Measurements from ENCODE around the gene PCK2. TPM values are rescaled to one million over a fixed set of nuclear protein-coding genes. Genes with fewer than 3 reads are reported as not detected.
A peak's percentile ranks its signal among the peaks of the same experiment; 100 is the strongest.

PCK2 gene
- total and polyA plus RNA-seq, 4 donors, result 39.8 to 250 (median 221) TPM

DNA sequence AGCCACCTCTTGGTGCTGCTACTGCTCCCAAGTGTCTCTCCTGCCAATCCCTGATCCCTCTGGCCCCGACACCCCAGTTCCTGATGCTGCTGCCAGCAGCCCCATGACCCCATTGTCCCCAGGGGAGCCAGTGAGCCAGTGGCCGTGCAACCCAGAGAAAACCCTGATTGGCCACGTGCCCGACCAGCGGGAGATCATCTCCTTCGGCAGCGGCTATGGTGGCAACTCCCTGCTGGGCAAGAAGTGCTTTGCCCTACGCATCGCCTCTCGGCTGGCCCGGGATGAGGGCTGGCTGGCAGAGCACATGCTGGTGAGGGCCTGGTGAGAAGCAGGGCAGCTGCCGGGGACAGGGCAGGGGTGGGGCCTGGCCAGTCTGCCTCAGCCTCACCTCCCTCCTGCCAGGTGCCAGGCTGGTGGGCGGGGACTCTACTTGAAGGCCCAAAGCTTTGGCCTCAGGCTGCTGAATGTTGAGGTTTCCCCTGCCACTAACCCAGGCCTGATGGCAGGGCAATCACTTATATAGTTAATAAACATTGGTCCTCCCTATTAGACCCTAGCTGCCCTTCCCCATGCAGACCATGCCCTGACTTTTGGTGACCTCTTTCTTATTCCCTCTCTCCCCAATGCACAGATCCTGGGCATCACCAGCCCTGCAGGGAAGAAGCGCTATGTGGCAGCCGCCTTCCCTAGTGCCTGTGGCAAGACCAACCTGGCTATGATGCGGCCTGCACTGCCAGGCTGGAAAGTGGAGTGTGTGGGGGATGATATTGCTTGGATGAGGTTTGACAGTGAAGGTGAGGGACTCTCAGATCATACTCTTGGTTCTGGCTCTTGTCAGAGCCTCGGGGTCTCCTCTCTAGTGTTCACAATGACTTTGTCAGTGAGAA is 5.1 kb downstream of the PCK2 start:
- Histone ChIP-seq H3K9ac (ENCODE audit: low read depth in 1 of 2, low read length in 2 of 2) (no peak overlapping the region), H3K4me3 (ENCODE audit: low read depth in 1 of 3, low read length in 3 of 3) (no peak overlapping the region), H3K27me3 (ENCODE audit: control insufficient read depth in 4 of 4, insufficient read depth in 4 of 4, low read length in 3 of 4) (no peaks in the 10 kb centered on the region), H3K27ac (ENCODE audit: low read depth in 1 of 2, low read length in 2 of 2) (no peak overlapping the region), H3K4me1 (ENCODE audit: control insufficient read depth in 4 of 4, insufficient read depth in 4 of 4, low read length in 3 of 4) (peaks cover 6 to 80% (median 58%) of the 10 kb centered on the region in 4 donors), H3K36me3 (ENCODE audit: control insufficient read depth in 4 of 4, insufficient read depth in 3 of 4, low read depth in 1 of 4, low read length in 3 of 4) (peaks cover 13 to 36% (median 24%) of the 10 kb centered on the region in 4 donors), H3K9me3 (ENCODE audit: control insufficient read depth in 4 of 4, low read length in 3 of 4) (no peaks in the 10 kb centered on the region)
- WGBS, result 61% methylated on average over 17 of the region's 17 CpGs
- no peak for TF ChIP-seq SP1 (IDR thresholded peaks at IDR 0.05)
- no peak for TF ChIP-seq HNF4A (conservative IDR thresholded peaks at IDR 0.05)
- no peak for TF ChIP-seq RAD21 (IDR thresholded peaks at IDR 0.05)
- TF ChIP-seq CTCF (IDR thresholded peaks at IDR 0.05; ENCODE audit: low read depth, low read length, missing input control), result no peak
- TF ChIP-seq FOXA1 (IDR thresholded peaks at IDR 0.05), result no peak
- TF ChIP-seq EGR1 (IDR thresholded peaks at IDR 0.05; ENCODE audit: low read depth in 2 of 2), result no peak
- TF ChIP-seq FOXA2 (IDR thresholded peaks at IDR 0.05), result no peak
- TF ChIP-seq NR2F2 (IDR thresholded peaks at IDR 0.05), result no peak
- no peak for TF ChIP-seq GABPA (IDR thresholded peaks at IDR 0.05 in 1 of 2, conservative IDR thresholded peaks at IDR 0.05 in 1 of 2)
- TF ChIP-seq ZBTB33 (IDR thresholded peaks at IDR 0.05), result no peak
- TF ChIP-seq MAX (IDR thresholded peaks at IDR 0.05), result no peak
- no peak for TF ChIP-seq JUND (IDR thresholded peaks at IDR 0.05)
- TF ChIP-seq RXRA (IDR thresholded peaks at IDR 0.05), result no peak
- DNase-seq (ENCODE audit: low spot score), result no peak

- Histone ChIP-seq H3K4me1 (ENCODE audit: control insufficient read depth in 4 of 4, insufficient read depth in 4 of 4, low read length in 3 of 4) (peaks cover 6 to 86% (median 64%) of the 10 kb centered on the region in 4 donors), H3K27me3 (ENCODE audit: control insufficient read depth in 4 of 4, insufficient read depth in 4 of 4, low read length in 3 of 4) (no peaks in the 10 kb centered on the region), H3K9ac (ENCODE audit: low read depth in 1 of 2, low read length in 2 of 2) (no peak overlapping the region), H3K9me3 (ENCODE audit: control insufficient read depth in 4 of 4, low read length in 3 of 4) (no peaks in the 10 kb centered on the region), H3K4me3 (ENCODE audit: low read depth in 1 of 3, low read length in 3 of 3) (no peak overlapping the region), H3K27ac (ENCODE audit: low read depth in 1 of 2, low read length in 2 of 2) (peak overlapping the region in 1 of 2 donors; percentile 5), H3K36me3 (ENCODE audit: control insufficient read depth in 4 of 4, insufficient read depth in 3 of 4, low read depth in 1 of 4, low read length in 3 of 4) (peaks cover 13 to 38% (median 25%) of the 10 kb centered on the region in 4 donors)
- TF ChIP-seq CTCF (IDR thresholded peaks at IDR 0.05; ENCODE audit: low read depth, low read length, missing input control), result no peak
- TF ChIP-seq RAD21 (IDR thresholded peaks at IDR 0.05), result no peak
- no peak for TF ChIP-seq RXRA (IDR thresholded peaks at IDR 0.05)
- no peak for TF ChIP-seq MAX (IDR thresholded peaks at IDR 0.05)
- TF ChIP-seq ATF3 (IDR thresholded peaks at IDR 0.05), result no peak
- TF ChIP-seq JUND (IDR thresholded peaks at IDR 0.05), result no peak
- no peak for TF ChIP-seq HNF4A (conservative IDR thresholded peaks at IDR 0.05)
- no peak for TF ChIP-seq HNF4G (IDR thresholded peaks at IDR 0.05)
- no peak for TF ChIP-seq SP1 (IDR thresholded peaks at IDR 0.05)
- TF ChIP-seq GABPA (IDR thresholded peaks at IDR 0.05 in 1 of 2, conservative IDR thresholded peaks at IDR 0.05 in 1 of 2), result no peak
- no peak for TF ChIP-seq ZBTB33 (IDR thresholded peaks at IDR 0.05)
- TF ChIP-seq YY1 (IDR thresholded peaks at IDR 0.05), result no peak
- TF ChIP-seq NR2F2 (IDR thresholded peaks at IDR 0.05), result no peak
- no peak for TF ChIP-seq TAF1 (conservative IDR thresholded peaks at IDR 0.05)
- TF ChIP-seq FOXA1 (IDR thresholded peaks at IDR 0.05), result no peak
- DNase-seq (ENCODE audit: low spot score), result no peak
- 61% methylated on average over 4 of the region's 4 CpGs for WGBS
Measured at GRCh38 chr14:24100197-24100981, 6.3 kb downstream of the PCK2 start.

All from liver (tissue), 9 donors.